GM12891 (cell line): ENCODE measurements around the gene AP5Z1. TPM values are rescaled to one million over a fixed set of nuclear protein-coding genes. Genes with fewer than 3 reads are reported as not detected.

Experiments used
- DNase-seq: peaks from one replicate; pipeline ENCODE4 v3.0.0; 2011; ENCODE audit warnings: low spot score; ENCODE audit not compliant: insufficient read length
- FAIRE-seq: peaks from 2 replicates; lab custom pipeline; 2011; peaks lifted over from hg19 to GRCh38; lab: Jason Lieb, UNC
- PAX5 ChIP-seq: IDR thresholded peaks from 2 replicates; pipeline ENCODE4 v1.6.1; 2011; ENCODE audit warnings: low read length, moderate library complexity, mild to moderate bottlenecking; ENCODE audit not compliant: insufficient read depth, severe bottlenecking
- POLR2A ChIP-seq: IDR thresholded peaks from 2 replicates; pipeline ENCODE4 v1.6.1; 2011; ENCODE audit warnings: low read depth, low read length, control low read depth
- POLR2AphosphoS5 ChIP-seq: IDR thresholded peaks from 2 replicates; pipeline ENCODE4 v1.6.1; 2011; ENCODE audit warnings: low read depth, low read length, control low read depth
- POU2F2 ChIP-seq: IDR thresholded peaks from 2 replicates; pipeline ENCODE4 v1.6.1; 2011; ENCODE audit warnings: low read depth, mild to moderate bottlenecking, control low read depth, low read length, moderate library complexity
- SPI1 ChIP-seq: IDR thresholded peaks from 2 replicates; pipeline ENCODE4 v1.6.1; 2011; ENCODE audit warnings: low read depth, low read length, control low read depth
- TAF1 ChIP-seq: IDR thresholded peaks from 2 replicates; pipeline ENCODE4 v1.6.1; 2011; ENCODE audit warnings: low read depth, low read length, control low read depth
- polyA plus RNA-seq: library from polyadenylated mRNA; unstranded; fragments of >200 nt; gene quantifications from one replicate; pipeline ENCODE4 v1.2.1, GENCODE V29; 2012; ENCODE audit warnings: low read depth, missing spikeins, inconsistent platforms; ENCODE audit not compliant: missing spikeins

The AP5Z1 gene, protein sequence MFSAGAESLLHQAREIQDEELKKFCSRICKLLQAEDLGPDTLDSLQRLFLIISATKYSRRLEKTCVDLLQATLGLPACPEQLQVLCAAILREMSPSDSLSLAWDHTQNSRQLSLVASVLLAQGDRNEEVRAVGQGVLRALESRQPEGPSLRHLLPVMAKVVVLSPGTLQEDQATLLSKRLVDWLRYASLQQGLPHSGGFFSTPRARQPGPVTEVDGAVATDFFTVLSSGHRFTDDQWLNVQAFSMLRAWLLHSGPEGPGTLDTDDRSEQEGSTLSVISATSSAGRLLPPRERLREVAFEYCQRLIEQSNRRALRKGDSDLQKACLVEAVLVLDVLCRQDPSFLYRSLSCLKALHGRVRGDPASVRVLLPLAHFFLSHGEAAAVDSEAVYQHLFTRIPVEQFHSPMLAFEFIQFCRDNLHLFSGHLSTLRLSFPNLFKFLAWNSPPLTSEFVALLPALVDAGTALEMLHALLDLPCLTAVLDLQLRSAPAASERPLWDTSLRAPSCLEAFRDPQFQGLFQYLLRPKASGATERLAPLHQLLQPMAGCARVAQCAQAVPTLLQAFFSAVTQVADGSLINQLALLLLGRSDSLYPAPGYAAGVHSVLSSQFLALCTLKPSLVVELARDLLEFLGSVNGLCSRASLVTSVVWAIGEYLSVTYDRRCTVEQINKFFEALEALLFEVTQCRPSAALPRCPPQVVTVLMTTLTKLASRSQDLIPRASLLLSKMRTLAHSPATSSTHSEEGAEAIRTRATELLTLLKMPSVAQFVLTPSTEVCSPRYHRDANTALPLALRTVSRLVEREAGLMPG
- polyA plus RNA-seq = 20.7 TPM

DNA sequence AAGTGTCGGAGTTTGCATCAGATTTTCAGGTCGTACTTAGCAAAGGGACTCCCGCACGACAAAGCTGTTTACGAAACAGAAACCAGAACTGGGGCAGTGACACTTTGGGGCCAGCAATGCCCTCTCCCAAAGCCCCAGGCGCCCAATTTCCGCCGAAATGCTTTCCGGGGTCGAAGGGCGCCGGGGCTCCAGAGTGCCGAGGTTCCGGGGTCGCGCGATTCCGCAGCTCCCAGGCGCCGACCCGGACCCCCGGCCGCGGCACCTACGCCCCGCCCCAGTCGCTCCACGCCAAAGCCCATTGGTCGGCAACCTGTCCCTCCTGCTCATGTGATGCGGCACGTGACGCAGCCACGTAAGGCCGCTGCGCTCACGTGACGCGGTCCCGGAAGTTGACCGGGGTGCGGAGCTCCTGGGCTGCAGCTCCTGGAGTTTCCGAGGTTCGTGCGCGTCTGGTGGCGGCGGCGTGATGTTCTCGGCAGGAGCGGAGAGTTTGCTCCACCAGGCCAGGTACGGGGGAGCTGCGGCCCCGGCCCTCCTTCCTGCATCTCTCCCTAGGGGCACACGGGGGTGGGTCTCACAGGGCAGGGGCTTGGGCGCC lies at the start of gene AP5Z1:
AP5Z1 (plus strand) TSS at position 374 of the 598 bp plus-strand sequence; CDS start at position 467, 93 bp downstream.
- FAIRE-seq = peak; percentile 98
- peak; percentile 23 for TF ChIP-seq POU2F2
- peak; percentile 65 for TF ChIP-seq TAF1
- TF ChIP-seq POLR2AphosphoS5 = peak; percentile 90
- TF ChIP-seq SPI1 = no peak
- peak; percentile 85 for TF ChIP-seq PAX5
- TF ChIP-seq POLR2A = peak; percentile 74
- peak; percentile 98 for DNase-seq

DNA sequence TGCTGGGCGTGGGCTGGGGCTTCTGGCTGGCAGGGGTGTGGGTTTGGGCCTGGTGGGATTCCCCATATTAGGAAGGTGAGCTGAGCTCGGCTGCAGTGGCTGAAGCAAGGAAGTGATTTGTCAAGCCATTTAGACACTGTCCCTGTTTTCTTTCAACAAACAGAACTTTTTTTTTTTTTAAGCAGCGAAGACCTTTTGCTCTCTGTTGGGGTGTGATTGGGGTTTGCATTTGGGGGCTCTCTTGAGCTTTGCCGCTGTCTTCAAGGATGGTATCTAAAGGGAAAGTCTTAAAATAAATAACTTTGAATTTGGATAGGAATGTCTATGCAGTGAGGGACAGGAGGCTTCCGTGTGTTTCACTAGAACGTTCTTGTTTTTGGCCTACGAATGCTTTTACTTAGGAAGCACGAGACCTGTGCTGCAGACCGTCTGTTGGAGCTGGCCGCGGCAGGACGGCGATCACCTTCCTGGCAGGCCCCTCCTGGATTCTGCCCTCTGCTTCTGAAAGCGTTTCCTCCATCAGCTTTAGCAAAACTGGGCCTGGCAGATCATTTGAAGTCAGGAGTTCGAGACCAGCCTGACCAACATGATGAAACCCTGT lies 49.5 kb upstream of the AP5Z1 start:
- DNase-seq (no peak), FAIRE-seq (no peak)
- TF ChIP-seq POLR2A (no peak), PAX5 (no peak), POLR2AphosphoS5 (no peak), SPI1 (no peak), TAF1 (no peak), POU2F2 (no peak)

DNA sequence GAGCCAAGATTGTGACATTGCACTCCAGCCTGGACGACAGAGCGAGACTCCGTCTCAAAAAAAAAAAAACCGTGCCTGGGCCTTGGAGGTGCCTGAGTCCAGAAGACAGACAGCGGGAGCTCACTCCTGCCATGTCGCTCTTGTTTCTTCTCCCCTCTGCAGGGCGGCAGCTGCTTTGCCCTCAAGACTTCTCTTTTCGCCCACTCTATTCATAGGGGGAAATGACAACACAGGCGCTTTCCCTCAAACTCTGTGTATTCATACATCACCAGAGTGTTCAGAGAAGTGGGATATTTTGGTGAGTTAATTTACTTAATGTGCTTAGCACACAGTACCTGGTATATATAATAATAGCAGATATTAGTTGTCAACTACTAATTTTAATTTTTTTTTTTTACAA lies 48.9 kb upstream of the AP5Z1 start:
- FAIRE-seq (no peak), DNase-seq (no peak)
- no peak for TF ChIP-seq PAX5
- no peak for TF ChIP-seq POLR2A
- no peak for TF ChIP-seq SPI1
- no peak for TF ChIP-seq POLR2AphosphoS5
- TF ChIP-seq TAF1 = no peak
- no peak for TF ChIP-seq POU2F2

DNA sequence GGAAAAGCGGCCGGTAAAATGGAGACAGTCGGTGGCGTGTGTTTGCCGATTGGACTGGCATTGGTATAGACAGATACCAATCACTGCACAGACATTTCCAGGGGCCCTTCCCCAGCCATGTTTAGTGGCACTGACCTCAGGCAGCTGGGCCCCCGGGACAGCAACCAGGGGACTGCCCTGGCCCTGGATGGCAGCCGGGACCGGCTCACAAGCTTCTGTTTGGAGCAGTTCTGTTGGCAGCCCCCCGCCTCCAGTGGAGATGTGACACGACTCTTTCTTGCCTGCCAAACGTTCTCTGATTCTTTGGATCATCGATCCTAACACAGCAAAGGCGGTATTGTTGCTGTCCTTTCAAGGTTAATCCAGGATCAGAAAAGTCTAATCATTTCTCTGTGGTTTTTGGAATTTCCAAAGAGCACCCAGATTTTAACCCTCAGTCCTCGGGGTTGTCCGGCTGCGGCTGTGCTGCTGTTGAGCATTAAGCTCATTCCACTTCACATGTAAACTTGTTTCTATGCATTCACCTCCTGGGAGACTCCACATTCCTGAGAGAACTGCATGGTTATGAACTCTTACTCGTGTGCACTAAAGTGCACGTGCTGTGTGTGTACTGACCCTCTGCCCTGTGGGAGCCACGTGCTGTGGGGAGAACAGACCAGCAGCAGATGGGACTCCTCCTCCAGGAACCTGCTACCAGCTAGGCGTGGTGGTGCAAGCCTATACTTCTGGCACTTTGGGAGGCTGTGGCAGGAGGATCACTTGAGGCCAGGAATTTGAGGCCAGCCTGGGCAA lies 47.3 kb upstream of the AP5Z1 start:
- no peak for FAIRE-seq
- DNase-seq = no peak
- TF ChIP-seq SPI1 (no peak), TAF1 (no peak), POLR2A (no peak), POLR2AphosphoS5 (no peak), POU2F2 (no peak), PAX5 (no peak)

DNA sequence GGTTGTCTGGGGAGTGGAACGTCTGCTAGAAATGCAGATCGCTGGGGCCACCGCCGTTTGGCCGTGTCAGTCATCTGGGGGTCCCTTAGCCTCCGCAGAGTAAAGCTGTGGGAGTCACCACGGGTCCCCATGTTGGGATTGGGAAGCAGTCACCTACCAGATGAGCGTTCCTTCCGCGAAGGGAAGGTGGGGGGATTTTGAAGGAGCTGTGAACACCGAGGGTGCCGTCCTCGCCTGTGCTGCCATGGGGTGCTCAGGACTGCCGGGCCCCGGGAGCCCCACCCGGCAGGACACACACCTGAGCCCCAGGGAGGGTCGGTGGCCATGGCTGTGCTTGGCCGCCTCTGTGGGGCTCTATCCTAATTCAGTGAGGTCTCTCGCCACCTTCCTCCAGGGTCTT lies 46.2 kb upstream of the AP5Z1 start:
- FAIRE-seq (no peak), DNase-seq (no peak)
- TF ChIP-seq SPI1 (no peak), POU2F2 (no peak), TAF1 (no peak), PAX5 (no peak), POLR2A (no peak), POLR2AphosphoS5 (no peak)

DNA sequence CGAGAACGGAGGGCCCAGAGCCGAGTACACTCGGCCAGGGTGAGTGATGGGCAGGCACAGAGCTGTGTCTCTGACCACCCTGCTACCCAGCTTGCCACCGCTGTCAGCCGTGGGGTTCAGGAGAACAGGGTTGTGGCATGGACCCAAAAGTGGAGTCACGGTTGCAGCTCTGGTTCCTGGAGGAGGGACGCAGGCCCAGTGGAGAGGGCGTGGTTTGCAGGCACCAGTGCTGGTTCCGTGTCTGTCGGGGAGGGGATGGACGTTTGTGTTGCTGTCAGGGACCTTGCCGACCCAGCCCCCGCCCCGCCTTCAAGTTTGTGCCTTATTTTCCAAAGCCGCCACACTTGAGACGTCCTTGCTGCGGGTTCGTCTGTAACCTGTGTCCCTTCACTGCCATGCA lies 45.1 kb upstream of the AP5Z1 start:
- TF ChIP-seq SPI1 = no peak
- TF ChIP-seq POLR2AphosphoS5 = no peak
- TF ChIP-seq POU2F2 = no peak
- TF ChIP-seq PAX5 = no peak
- TF ChIP-seq POLR2A = no peak
- no peak for TF ChIP-seq TAF1
- no peak for DNase-seq
- no peak for FAIRE-seq

DNA sequence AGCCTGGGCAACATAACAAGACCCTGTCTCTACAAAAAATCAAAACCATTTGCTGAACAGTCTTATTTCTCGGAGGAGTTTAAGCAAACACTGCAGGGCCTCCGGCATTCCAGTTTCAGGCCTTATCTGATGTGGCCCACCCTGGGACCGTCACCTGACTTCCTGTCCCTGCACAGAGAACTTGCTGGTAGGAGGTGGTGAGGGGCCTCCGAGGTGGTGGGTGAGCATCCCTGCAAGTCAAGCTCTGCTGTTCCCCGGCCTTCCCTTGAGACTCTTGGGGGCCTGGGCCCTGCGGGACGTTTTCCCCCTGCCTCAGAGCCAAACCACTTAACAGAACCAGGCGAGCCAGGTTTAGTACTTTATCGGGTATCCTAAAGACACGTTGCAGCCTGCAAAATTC lies 44.5 kb upstream of the AP5Z1 start:
- DNase-seq (no peak), FAIRE-seq (no peak)
- TF ChIP-seq PAX5 (no peak), POLR2A (no peak), TAF1 (no peak)

DNA sequence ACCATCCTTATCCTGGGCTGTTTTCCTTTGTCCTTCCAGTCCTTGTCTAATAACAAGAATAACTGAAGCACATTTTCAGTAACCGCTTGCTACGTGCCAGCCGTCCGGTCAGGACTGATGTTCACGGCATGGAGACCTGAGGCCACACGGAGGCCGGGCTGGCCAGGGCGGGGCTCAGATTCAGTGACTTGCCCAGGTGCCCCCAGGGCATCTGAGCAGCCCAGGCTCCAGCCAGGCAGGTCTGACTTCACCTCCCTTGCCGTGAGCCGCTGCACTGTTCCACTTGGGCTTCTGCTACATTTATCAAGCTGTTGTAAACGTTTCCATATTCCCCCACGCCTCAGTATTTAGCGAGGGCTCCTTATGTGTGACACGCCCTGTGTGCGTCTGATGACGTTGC lies 43.6 kb upstream of the AP5Z1 start:
- DNase-seq (no peak), FAIRE-seq (no peak)
- TF ChIP-seq POLR2A (no peak), SPI1 (no peak), POU2F2 (no peak), POLR2AphosphoS5 (no peak), TAF1 (no peak), PAX5 (no peak)

DNA sequence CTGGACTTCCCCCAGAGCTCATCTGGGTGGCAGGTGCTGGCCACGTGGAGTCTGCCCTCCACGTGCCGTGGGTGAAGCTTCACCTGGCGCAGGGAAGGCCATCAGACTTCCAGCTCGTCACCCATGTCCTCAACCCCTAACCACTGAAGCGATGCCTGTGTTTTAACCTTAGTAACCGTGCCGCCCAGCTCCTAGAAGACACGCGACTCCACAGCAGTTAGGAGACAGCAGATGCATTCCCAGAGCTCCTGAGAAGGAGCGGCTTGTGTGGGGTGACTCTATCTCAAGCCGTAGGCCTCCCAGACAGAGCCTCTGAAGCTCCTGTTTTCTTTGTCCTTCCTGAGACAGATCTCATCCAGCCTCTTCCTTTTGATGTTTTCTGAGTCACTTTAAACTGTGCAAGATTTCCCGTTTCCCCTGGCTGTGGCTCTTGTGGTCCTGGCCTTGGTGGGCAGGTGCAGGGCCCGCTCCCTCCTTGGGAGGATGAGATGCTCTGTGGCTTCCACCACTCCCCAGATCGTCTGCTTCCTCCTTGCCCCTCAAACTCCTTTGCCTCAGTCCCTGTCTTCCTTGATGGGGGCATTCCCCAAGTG lies 41.4 kb upstream of the AP5Z1 start:
- TF ChIP-seq POLR2AphosphoS5 (no peak), TAF1 (no peak), POLR2A (no peak), SPI1 (no peak), POU2F2 (no peak), PAX5 (no peak)
- peak; percentile 5 for FAIRE-seq
- no peak for DNase-seq
